ENCODE results near the gene COL4A5. TPM values are rescaled to one million over a fixed set of nuclear protein-coding genes. Genes with fewer than 3 reads are reported as not detected.

Gene COL4A5
- total and polyA plus RNA-seq, 2 donors (not counting 3 experiments of a cell fraction or from before 2014, with no cell fraction given): 15.4 to 28.8 TPM

DNA sequence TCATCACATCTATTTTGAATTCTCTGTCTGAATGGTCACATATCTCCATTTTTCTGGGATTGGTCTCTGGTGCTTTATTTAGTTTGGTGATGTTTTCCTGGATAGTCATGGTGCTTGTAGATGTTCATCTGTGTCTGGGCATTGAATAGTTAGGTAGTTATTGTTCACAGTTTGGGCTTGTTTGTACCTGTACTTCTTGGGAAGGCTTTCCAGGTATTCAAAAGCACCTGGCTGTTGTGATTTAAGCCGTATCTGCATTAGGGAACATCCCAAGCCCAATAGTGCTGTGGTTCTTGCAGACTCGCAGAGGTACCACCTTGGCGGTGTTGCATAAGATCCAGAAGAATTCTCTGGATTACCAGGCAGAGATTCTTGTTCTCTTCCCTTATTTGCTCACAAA lies 44.6 kb downstream of the COL4A5 start:
- Histone ChIP-seq H3K4me1 (ENCODE audit: control insufficient read depth, extremely low read depth, insufficient read depth, low read length) (no peaks in the 10 kb centered on the region), H3K9me3 (replicated peaks; ENCODE audit: control insufficient read depth, insufficient read depth, low read length) (no peaks in the 10 kb centered on the region), H2AFZ (ENCODE audit: low read depth, low read length) (no peak overlapping the region), H3K4me2 (ENCODE audit: insufficient read depth, low read length) (no peak overlapping the region), H3K27ac (ENCODE audit: insufficient read depth, low read depth, low read length) (no peak overlapping the region), H3K9ac (replicated peaks; ENCODE audit: extremely low read depth, insufficient read depth, low read length) (no peak overlapping the region), H3K4me3 (replicated peaks in 1 of 3; ENCODE audit: insufficient read depth in 1 of 3, low read depth in 1 of 3, low read length in 3 of 3) (no peak overlapping the region), H3K36me3 (ENCODE audit: control insufficient read depth in 2 of 2, extremely low read depth in 1 of 2, insufficient read depth in 2 of 2, low read length in 2 of 2) (no peaks in the 10 kb centered on the region), H3K79me2 (ENCODE audit: control insufficient read depth, insufficient read depth, low read length) (no peaks in the 10 kb centered on the region), H3K27me3 (ENCODE audit: control insufficient read depth in 2 of 2, insufficient read depth in 2 of 2, low read length in 2 of 2) (no peaks in the 10 kb centered on the region), H3K9me1 (replicated peaks; ENCODE audit: control insufficient read depth, extremely low read depth, insufficient read depth, low read length) (no peaks in the 10 kb centered on the region), H4K20me1 (replicated peaks; ENCODE audit: control insufficient read depth, extremely low read depth, insufficient read depth, low read length) (no peaks in the 10 kb centered on the region)
- FAIRE-seq: no peak
- dilution Hi-C loops (cut with MboI; ENCODE audit: extremely low pct_ligation_motif_present, low sequenced_read_pairs) (no loop called here), intact Hi-C loops (cut with micrococcal nuclease) (no loop called here)
- TF ChIP-seq JUN (IDR thresholded peaks at IDR 0.05; ENCODE audit: borderline replicate concordance, insufficient read depth, insufficient read length, low read depth): no peak
- TF ChIP-seq, protein P1, sequence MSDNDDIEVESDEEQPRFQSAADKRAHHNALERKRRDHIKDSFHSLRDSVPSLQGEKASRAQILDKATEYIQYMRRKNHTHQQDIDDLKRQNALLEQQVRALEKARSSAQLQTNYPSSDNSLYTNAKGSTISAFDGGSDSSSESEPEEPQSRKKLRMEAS (IDR thresholded peaks at IDR 0.05; ENCODE audit: insufficient read depth, insufficient read length): no peak
- TF ChIP-seq, protein P2, sequence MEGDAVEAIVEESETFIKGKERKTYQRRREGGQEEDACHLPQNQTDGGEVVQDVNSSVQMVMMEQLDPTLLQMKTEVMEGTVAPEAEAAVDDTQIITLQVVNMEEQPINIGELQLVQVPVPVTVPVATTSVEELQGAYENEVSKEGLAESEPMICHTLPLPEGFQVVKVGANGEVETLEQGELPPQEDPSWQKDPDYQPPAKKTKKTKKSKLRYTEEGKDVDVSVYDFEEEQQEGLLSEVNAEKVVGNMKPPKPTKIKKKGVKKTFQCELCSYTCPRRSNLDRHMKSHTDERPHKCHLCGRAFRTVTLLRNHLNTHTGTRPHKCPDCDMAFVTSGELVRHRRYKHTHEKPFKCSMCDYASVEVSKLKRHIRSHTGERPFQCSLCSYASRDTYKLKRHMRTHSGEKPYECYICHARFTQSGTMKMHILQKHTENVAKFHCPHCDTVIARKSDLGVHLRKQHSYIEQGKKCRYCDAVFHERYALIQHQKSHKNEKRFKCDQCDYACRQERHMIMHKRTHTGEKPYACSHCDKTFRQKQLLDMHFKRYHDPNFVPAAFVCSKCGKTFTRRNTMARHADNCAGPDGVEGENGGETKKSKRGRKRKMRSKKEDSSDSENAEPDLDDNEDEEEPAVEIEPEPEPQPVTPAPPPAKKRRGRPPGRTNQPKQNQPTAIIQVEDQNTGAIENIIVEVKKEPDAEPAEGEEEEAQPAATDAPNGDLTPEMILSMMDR (IDR thresholded peaks at IDR 0.05; ENCODE audit: extremely low read depth in 1 of 2, insufficient read depth in 1 of 2, low read depth in 1 of 2, low read length in 2 of 2): no peak
- BruUV-seq (replicated peaks): no TSS peak
- CTCF ChIA-PET: no interaction called here
- POLR2A ChIA-PET: no interaction called here
- no peak for DNase-seq (ENCODE audit: low read depth, low spot score)

DNA sequence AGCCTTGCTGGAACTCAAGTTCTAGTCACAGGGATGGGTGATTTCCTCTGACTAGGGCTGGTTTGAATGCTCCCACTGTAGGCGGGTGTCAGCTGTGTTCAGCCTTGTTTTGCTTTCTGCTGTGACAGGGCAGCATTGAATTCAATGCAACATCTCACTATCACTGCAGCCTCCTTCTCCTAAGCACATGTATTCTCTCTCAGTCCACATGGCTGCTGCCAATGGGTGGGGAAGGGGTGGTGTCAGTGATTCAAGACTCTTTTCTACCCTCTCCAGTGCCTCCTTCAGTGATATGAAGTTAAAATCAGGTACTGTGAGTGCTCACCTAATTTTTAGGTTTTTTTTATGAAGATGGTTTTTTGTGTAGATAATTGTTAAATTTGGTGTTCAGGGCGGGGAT lies 46.3 kb downstream of the COL4A5 start:
- no peaks in the 10 kb centered on the region for H3K9me3 ChIP-seq (replicated peaks; ENCODE audit: control insufficient read depth, insufficient read depth, low read length)
- FAIRE-seq (no peak), DNase-seq (ENCODE audit: low read depth, low spot score) (no peak)
- H3K4me1 ChIP-seq (ENCODE audit: control insufficient read depth, extremely low read depth, insufficient read depth, low read length): no peaks in the 10 kb centered on the region
- H2AFZ ChIP-seq (ENCODE audit: low read depth, low read length): no peak overlapping the region
- H4K20me1 ChIP-seq (replicated peaks; ENCODE audit: control insufficient read depth, extremely low read depth, insufficient read depth, low read length): no peaks in the 10 kb centered on the region
- no peak overlapping the region for H3K9ac ChIP-seq (replicated peaks; ENCODE audit: extremely low read depth, insufficient read depth, low read length)
- intact Hi-C loops (cut with micrococcal nuclease) (no loop called here), dilution Hi-C loops (cut with MboI; ENCODE audit: extremely low pct_ligation_motif_present, low sequenced_read_pairs) (no loop called here)
- no peaks in the 10 kb centered on the region for H3K9me1 ChIP-seq (replicated peaks; ENCODE audit: control insufficient read depth, extremely low read depth, insufficient read depth, low read length)
- ChIA-PET CTCF (no interaction called here), POLR2A (no interaction called here)
- no peaks in the 10 kb centered on the region for H3K27me3 ChIP-seq (ENCODE audit: control insufficient read depth in 2 of 2, insufficient read depth in 2 of 2, low read length in 2 of 2)
- TF ChIP-seq MYC (IDR thresholded peaks at IDR 0.05; ENCODE audit: low read depth, low read length) (no peak), EZH2 (IDR thresholded peaks at IDR 0.05; ENCODE audit: borderline replicate concordance, low read depth, low read length, severe bottlenecking) (no peak), POLR2A (IDR thresholded peaks at IDR 0.05; ENCODE audit: low read depth, low read length) (no peak), FOS (IDR thresholded peaks at IDR 0.05; ENCODE audit: borderline replicate concordance, insufficient read depth, low read length) (no peak), JUN (IDR thresholded peaks at IDR 0.05; ENCODE audit: borderline replicate concordance, insufficient read depth, insufficient read length, low read depth) (no peak), GATA2 (IDR thresholded peaks at IDR 0.05; ENCODE audit: insufficient read depth, insufficient read length, low read depth, low read length) (no peak), POLR2AphosphoS5 (IDR thresholded peaks at IDR 0.05; ENCODE audit: insufficient read depth, low read depth, low read length) (no peak)
- TF ChIP-seq, protein P2 (IDR thresholded peaks at IDR 0.05; ENCODE audit: extremely low read depth in 1 of 2, insufficient read depth in 1 of 2, low read depth in 1 of 2, low read length in 2 of 2): no peak
- TF ChIP-seq, protein P1 (IDR thresholded peaks at IDR 0.05; ENCODE audit: insufficient read depth, insufficient read length): no peak
- H3K79me2 ChIP-seq (ENCODE audit: control insufficient read depth, insufficient read depth, low read length): no peaks in the 10 kb centered on the region
- no peak overlapping the region for H3K27ac ChIP-seq (ENCODE audit: insufficient read depth, low read depth, low read length)
- H3K4me3 ChIP-seq (replicated peaks in 1 of 3; ENCODE audit: insufficient read depth in 1 of 3, low read depth in 1 of 3, low read length in 3 of 3): no peak overlapping the region
- H3K36me3 ChIP-seq (ENCODE audit: control insufficient read depth in 2 of 2, extremely low read depth in 1 of 2, insufficient read depth in 2 of 2, low read length in 2 of 2): no peaks in the 10 kb centered on the region
- no peak overlapping the region for H3K4me2 ChIP-seq (ENCODE audit: insufficient read depth, low read length)
- no TSS peak for BruUV-seq (replicated peaks)
